MM.1S (cell line): ENCODE measurements around the gene MSI2.

ENCODE experiments used
- DNase-seq: peaks from one replicate; pipeline ENCODE4 v3.0.0-alpha.2; 2015
- H2AFZ ChIP-seq: fragments of 300-600 bp; sonication (generic); 2 replicates; pipeline ENCODE4 v1.6.0; 2016; ENCODE audit warnings: antibody characterized with exemption, low read length
- H3F3A ChIP-seq: fragments of 300-600 bp; sonication (generic); 2 replicates; pipeline ENCODE4 v1.6.1; 2016; ENCODE audit warnings: mild to moderate bottlenecking, antibody characterized with exemption, low read length, moderate library complexity, mixed read lengths; ENCODE audit not compliant: insufficient read depth
- H3K27ac ChIP-seq: fragments of 300-600 bp; sonication (generic); 2 replicates; pipeline ENCODE4 v1.5.1; 2016; ENCODE audit warnings: mild to moderate bottlenecking, low read length
- H3K27me3 ChIP-seq: fragments of 300-600 bp; sonication (generic); replicated peaks from 2 replicates; pipeline ENCODE4 v1.6.0; 2016; ENCODE audit warnings: low read length; ENCODE audit not compliant: insufficient read depth
- H3K36me3 ChIP-seq: fragments of 300-600 bp; sonication (generic); replicated peaks from 2 replicates; pipeline ENCODE4 v1.6.1; 2016; ENCODE audit warnings: mild to moderate bottlenecking, low read length, mixed read lengths; ENCODE audit not compliant: insufficient read depth
- H3K4me1 ChIP-seq: fragments of 300-600 bp; sonication (generic); 2 replicates; pipeline ENCODE4 v1.6.1; 2016; ENCODE audit warnings: low read length, mixed read lengths
- H3K4me2 ChIP-seq: fragments of 300-600 bp; sonication (generic); 2 replicates; pipeline ENCODE4 v1.6.0; 2016; ENCODE audit warnings: low read depth, low read length
- H3K4me3 ChIP-seq: fragments of 300-600 bp; sonication (generic); 2 replicates; pipeline ENCODE4 v1.5.1; 2016; ENCODE audit warnings: low read length, mixed read lengths
- H3K79me2 ChIP-seq: fragments of 300-600 bp; sonication (generic); 2 replicates; pipeline ENCODE4 v1.6.1; 2016; ENCODE audit warnings: mixed run types, low read length, mixed read lengths
- H3K9ac ChIP-seq: fragments of 300-600 bp; sonication (generic); 2 replicates; pipeline ENCODE4 v1.6.1; 2016; ENCODE audit warnings: low read length, mixed read lengths
- H3K9me2 ChIP-seq: fragments of 300-600 bp; sonication (generic); replicated peaks from 2 replicates; pipeline ENCODE4 v1.6.1; 2016; ENCODE audit warnings: mild to moderate bottlenecking, low read length, mixed read lengths; ENCODE audit not compliant: insufficient read depth
- H3K9me3 ChIP-seq: fragments of 300-600 bp; sonication (generic); replicated peaks from 2 replicates; pipeline ENCODE4 v1.6.1; 2016; ENCODE audit warnings: mild to moderate bottlenecking, low read length, mixed read lengths; ENCODE audit not compliant: insufficient read depth
- H4K20me1 ChIP-seq: fragments of 300-600 bp; sonication (generic); 2 replicates; pipeline ENCODE4 v1.6.1; 2016; ENCODE audit warnings: mild to moderate bottlenecking, low read length, moderate library complexity, mixed read lengths; ENCODE audit not compliant: insufficient read depth
- EZH2 ChIP-seq: fragments of 300-600 bp; sonication (generic); optimal IDR thresholded peaks from 2 replicates; pipeline ENCODE3; 2017; ENCODE audit warnings: low read depth, mild to moderate bottlenecking, antibody characterized with exemption, low read length, mixed read lengths
- EZH2phosphoT487 ChIP-seq: fragments of 300-600 bp; sonication (generic); IDR thresholded peaks from 2 replicates; pipeline ENCODE4 v1.6.1; 2018; ENCODE audit warnings: antibody characterized with exemption, low read length
- TF ChIP-seq, protein P1 (sequence below): fragments of 300-600 bp; sonication (generic); IDR thresholded peaks from 2 replicates; pipeline ENCODE4 v1.5.1; 2016; ENCODE audit warnings: antibody characterized with exemption, low read length, mixed read lengths

The MSI2 gene

DNA sequence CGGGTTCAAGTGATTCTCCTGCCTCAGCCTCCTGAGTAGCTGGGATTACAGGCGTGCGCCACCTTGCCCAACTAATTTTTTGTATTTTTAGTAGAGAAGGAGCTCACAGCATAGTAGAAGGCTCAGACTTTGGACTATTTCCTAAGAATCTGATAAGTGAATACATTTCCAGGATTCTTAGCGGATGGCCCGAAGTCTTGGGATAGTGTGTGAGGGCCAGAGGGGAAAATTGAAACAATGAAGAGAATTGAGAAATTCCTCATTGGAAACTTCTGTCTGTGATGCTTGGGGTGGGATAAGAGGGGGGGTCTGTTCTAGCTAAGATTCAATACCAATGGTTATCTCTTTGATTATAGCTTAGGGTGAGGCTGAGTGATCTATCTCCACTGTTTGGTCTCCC lies 183.3 kb downstream of the MSI2 start:
- DNase-seq = no peak
- H3K9ac ChIP-seq = no peak overlapping the region
- TF ChIP-seq EZH2phosphoT487 (no peak), EZH2 (no peak)
- TF ChIP-seq, protein P1, sequence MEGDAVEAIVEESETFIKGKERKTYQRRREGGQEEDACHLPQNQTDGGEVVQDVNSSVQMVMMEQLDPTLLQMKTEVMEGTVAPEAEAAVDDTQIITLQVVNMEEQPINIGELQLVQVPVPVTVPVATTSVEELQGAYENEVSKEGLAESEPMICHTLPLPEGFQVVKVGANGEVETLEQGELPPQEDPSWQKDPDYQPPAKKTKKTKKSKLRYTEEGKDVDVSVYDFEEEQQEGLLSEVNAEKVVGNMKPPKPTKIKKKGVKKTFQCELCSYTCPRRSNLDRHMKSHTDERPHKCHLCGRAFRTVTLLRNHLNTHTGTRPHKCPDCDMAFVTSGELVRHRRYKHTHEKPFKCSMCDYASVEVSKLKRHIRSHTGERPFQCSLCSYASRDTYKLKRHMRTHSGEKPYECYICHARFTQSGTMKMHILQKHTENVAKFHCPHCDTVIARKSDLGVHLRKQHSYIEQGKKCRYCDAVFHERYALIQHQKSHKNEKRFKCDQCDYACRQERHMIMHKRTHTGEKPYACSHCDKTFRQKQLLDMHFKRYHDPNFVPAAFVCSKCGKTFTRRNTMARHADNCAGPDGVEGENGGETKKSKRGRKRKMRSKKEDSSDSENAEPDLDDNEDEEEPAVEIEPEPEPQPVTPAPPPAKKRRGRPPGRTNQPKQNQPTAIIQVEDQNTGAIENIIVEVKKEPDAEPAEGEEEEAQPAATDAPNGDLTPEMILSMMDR = no peak
- H3K9me2 ChIP-seq = no peaks in the 10 kb centered on the region
- H3K79me2 ChIP-seq = peaks cover 81% of the 10 kb centered on the region
- H2AFZ ChIP-seq = no peak overlapping the region
- H3K36me3 ChIP-seq = no peaks in the 10 kb centered on the region
- H3K27me3 ChIP-seq = no peaks in the 10 kb centered on the region
- H3K4me1 ChIP-seq = no peaks in the 10 kb centered on the region
- no peaks in the 10 kb centered on the region for H3F3A ChIP-seq
- no peaks in the 10 kb centered on the region for H3K9me3 ChIP-seq
- no peaks in the 10 kb centered on the region for H4K20me1 ChIP-seq
- no peak overlapping the region for H3K27ac ChIP-seq
- no peak overlapping the region for H3K4me2 ChIP-seq
- H3K4me3 ChIP-seq = no peak overlapping the region

DNA sequence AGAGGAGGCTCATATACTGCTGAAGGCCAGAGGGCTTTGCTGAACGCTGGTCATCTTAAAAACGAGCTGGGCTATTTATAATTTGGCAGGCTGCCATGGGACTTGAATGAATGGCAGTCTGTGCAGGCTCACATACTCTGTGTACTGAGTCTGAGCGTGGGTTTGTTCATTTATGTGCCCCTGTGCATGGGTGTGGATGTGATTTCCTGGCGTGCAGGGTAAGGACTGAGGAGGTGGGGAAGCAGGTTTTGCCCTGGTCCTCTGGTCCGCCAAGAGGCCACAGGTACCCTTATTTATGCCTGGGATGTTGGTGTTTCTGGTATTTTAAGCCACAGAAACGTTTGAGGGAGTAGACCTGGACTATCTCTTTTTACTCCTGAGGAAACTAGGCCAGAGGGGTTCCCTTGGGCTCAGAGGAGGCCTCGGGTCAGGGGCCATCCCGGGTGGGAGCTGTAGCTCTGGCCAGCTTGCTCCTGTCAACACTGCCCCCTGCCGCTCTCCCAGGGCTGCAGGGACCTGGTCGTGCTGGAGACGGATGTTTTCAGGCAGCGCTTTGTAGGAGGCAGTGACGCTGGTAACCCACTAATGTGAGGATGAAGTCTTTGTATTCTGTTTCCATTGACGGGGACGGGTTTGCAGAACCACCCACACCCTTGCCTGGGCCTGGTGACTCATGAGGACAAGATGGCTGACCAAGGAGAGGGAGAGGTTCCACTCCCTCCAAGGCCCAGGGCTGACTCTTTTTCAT lies 184.4 kb downstream of the MSI2 start:
- no peak overlapping the region for H3K9ac ChIP-seq
- no peak overlapping the region for H3K27ac ChIP-seq
- H3K4me2 ChIP-seq = no peak overlapping the region

DNA sequence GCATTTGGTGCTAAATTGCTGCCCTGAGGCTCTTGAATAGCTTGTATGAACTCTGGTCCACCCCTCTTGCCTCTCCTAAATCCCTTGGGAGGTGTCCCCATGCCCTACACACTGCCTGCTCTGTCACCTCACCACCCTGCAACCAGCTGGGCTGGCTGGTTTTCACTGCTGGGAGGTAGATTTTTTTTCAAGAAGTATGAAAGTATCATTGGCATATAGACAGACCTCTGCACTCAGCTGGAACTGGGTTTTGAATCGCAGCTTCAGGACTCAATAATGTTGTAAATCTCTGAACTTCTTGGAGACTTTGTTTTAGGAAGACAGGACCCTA lies 184.9 kb downstream of the MSI2 start:
- Histone ChIP-seq H3K36me3 (no peaks in the 10 kb centered on the region), H3K4me1 (no peaks in the 10 kb centered on the region), H3K4me2 (no peak overlapping the region), H2AFZ (no peak overlapping the region), H3K9me2 (no peaks in the 10 kb centered on the region), H4K20me1 (no peaks in the 10 kb centered on the region; the same call in 1 of the 2 replicates), H3K79me2 (peaks cover 77% of the 10 kb centered on the region), H3K9me3 (no peaks in the 10 kb centered on the region), H3K27me3 (no peaks in the 10 kb centered on the region), H3K9ac (no peak overlapping the region), H3K4me3 (no peak overlapping the region), H3K27ac (no peak overlapping the region), H3F3A (no peaks in the 10 kb centered on the region)
- DNase-seq = no peak
- TF ChIP-seq, protein P1 = no peak
- no peak for TF ChIP-seq EZH2phosphoT487
- TF ChIP-seq EZH2 = no peak

More for the DNA sequence above, 184.4 kb downstream of the MSI2 start:
- Histone ChIP-seq H3K4me1 (no peaks in the 10 kb centered on the region), H3K9me3 (no peaks in the 10 kb centered on the region), H3K9me2 (no peaks in the 10 kb centered on the region), H3K27me3 (no peaks in the 10 kb centered on the region), H4K20me1 (no peaks in the 10 kb centered on the region; the same call in 1 of the 2 replicates), H3F3A (no peaks in the 10 kb centered on the region), H3K79me2 (peaks cover 79% of the 10 kb centered on the region), H2AFZ (no peak overlapping the region), H3K36me3 (no peaks in the 10 kb centered on the region), H3K4me3 (no peak overlapping the region)
- TF ChIP-seq EZH2phosphoT487 = no peak
- no peak for TF ChIP-seq EZH2
- TF ChIP-seq, protein P1 = no peak
- no peak for DNase-seq
